Stimulated activated naive CD8-positive, alpha-beta T cell treated with anti-CD3 and anti-CD28 coated beads, Interleukin-15, Interleukin-2, amounts not matched to agents 100 ng/mL and 50 ng/mL, for 24 hours (primary cell): ENCODE results near the gene PPP1R16B.

Source experiments
- H3K27ac Mint-ChIP-seq: one replicate; pipeline ENCODE4 v1.8.0; 2021; ENCODE audit warnings: mild to moderate bottlenecking, mixed read lengths
- H3K27me3 Mint-ChIP-seq: one replicate; pipeline ENCODE4 v1.8.0; 2021; ENCODE audit warnings: mixed read lengths
- H3K36me3 Mint-ChIP-seq: one replicate; pipeline ENCODE4 v1.8.0; 2021; ENCODE audit warnings: low read depth, mixed read lengths
- H3K4me1 Mint-ChIP-seq: one replicate; pipeline ENCODE4 v1.8.0; 2021; ENCODE audit warnings: low read depth, mixed read lengths
- H3K4me3 Mint-ChIP-seq: one replicate; pipeline ENCODE4 v1.8.0; 2021; ENCODE audit warnings: mild to moderate bottlenecking, mixed read lengths
- H3K9me3 Mint-ChIP-seq: one replicate; pipeline ENCODE4 v1.8.0; 2021; ENCODE audit warnings: mixed read lengths

PPP1R16B gene

DNA sequence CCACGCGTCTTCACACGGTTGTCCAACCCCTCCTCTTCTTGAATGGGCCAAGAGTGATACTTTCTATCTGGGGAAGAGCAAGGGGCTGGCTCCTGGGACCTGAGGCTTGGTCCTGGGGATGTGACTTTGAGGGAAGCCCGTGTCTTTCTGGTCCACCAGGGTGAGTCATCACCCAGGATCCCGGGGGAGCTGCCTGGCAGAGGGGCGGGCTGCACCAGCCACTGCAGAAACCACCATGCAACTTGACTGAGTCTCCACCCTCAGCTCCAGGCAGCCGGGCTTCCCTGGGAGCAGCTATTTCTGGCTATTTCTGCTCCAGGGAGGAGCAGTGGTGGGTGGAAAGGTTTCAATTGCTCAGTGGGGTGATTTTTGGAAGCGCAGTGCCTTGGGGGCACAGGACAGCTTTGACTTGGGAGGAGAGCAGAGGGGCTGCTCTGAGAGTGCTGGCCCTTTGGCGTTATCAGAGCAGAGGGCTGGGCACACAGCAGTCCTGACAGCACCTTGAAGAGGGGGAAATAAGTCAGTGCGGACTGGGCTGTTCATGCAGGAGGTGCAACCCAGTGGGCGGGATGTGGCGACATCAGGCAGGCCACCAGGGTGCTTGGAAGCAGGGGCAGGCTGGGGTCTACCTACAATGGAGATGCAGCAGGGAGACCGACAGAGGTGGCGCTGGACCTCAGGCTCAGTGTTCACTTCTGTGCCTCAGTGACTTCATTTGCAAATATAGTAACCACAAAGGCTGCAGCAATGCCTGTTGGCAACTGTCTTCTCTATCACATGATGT is 75.6 kb downstream of the PPP1R16B start:
- Mint-ChIP-seq H3K27ac (peak overlapping the region; percentile 73), H3K4me3 (peak overlapping the region; percentile 45), H3K27me3 (no peaks in the 10 kb centered on the region), H3K36me3 (peaks cover 35% of the 10 kb centered on the region), H3K4me1 (peaks cover 78% of the 10 kb centered on the region), H3K9me3 (no peaks in the 10 kb centered on the region)

DNA sequence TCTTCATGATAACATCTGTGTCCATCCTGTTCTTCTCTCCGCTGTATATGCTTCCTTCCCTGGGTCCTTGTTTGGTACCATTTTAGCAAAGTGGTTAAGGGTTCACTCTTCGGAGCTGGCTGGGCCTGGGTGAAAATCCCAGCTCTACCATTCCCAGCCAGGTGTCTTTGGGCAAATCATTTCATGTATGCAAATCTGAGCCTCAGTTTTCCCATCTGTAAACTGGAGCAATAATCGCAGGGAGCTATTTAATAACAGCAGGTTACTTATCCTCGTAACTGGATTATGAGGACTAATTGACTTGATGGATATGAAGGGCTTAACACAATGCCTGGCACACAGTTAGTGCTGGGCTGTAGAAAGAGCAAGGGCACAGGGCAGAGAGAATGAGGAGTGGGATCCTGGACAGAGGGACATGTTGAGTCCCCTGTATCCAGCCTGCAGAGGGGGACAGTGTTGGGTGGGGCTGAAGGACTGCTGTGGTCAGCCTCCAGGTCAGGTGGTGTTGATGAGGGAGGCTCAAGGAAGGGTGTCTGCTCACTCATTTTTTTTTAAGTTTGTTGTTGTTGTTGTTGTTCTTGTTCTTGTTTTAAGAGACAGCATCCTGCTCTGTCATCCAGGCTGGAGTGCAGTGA is 76.4 kb downstream of the PPP1R16B start:
- H3K9me3 Mint-ChIP-seq = no peaks in the 10 kb centered on the region
- no peak overlapping the region for H3K4me3 Mint-ChIP-seq
- peaks cover 38% of the 10 kb centered on the region for H3K36me3 Mint-ChIP-seq
- H3K27ac Mint-ChIP-seq = peak overlapping the region; percentile 73
- H3K4me1 Mint-ChIP-seq = peaks cover 74% of the 10 kb centered on the region
- no peaks in the 10 kb centered on the region for H3K27me3 Mint-ChIP-seq

DNA sequence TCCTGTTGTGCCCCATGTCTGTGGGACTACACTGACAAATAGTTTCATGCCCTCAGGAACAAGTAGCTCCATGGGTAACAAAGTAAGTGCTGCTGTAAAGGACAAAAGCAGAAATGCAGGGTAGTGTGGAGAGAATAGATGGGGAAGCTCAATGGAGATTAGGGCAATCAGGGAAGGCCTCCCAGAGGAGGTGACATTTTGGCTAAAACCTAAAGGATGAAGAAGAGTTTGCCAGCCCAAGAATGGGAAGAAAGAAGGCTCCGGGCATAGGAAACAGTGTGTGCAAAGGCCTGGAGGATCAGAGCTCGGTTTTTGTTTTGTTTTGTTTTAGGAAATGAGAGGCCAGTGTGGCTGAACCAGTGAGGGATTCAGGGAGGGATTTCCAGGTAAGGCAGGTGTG is 77.1 kb downstream of the PPP1R16B start:
- Mint-ChIP-seq H3K4me3 (no peak overlapping the region), H3K36me3 (peaks cover 43% of the 10 kb centered on the region), H3K9me3 (no peaks in the 10 kb centered on the region), H3K27me3 (no peaks in the 10 kb centered on the region), H3K27ac (peak overlapping the region; percentile 73), H3K4me1 (peaks cover 71% of the 10 kb centered on the region)

DNA sequence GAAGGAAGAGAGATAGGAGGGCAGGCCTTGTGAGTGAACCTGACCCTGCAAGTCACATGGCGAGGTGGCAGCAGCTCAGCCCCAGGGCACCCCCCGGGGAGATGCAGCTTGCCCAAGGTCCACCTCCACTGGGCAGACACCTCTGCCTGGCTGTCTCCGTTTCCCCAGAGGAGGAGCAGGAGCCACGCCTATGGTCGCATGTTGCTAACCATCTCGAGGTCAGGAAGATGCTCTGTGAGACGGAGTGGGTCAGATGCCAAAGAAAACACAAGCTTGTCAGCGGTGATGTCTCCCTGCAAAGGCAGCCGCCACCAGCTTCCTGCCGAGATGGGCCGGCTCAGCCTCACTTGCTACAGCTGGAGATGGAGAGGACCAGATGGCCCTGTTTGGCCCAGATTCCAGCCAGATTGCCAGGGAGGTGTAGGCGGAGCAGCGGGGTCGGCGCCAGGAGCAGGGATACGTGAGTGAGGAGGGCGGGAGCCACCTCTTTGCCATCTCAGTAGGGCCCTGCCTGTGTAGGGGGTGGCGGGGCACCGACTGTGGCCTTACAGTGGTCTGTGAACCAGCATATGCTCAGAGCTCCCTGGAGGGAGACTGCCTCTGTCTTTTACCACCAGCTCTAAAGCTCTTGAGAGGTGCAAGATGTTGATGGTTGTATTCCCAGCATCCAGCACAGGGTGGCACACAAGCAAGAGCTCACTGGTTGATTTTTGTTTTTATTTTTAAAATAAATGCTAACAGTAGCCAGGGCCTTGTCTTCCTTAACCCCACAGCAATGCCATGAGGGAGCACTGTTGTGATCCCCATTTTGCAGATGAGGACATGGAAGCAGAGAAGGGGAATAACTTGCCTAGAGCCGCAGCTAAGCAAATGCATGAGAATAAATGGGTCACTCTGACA is 77.8 kb downstream of the PPP1R16B start:
- H3K4me1 Mint-ChIP-seq = peaks cover 64% of the 10 kb centered on the region
- peaks cover 38% of the 10 kb centered on the region for H3K36me3 Mint-ChIP-seq
- peak overlapping the region; percentile 73 for H3K27ac Mint-ChIP-seq
- no peak overlapping the region for H3K4me3 Mint-ChIP-seq
- H3K9me3 Mint-ChIP-seq = no peaks in the 10 kb centered on the region
- no peaks in the 10 kb centered on the region for H3K27me3 Mint-ChIP-seq

DNA sequence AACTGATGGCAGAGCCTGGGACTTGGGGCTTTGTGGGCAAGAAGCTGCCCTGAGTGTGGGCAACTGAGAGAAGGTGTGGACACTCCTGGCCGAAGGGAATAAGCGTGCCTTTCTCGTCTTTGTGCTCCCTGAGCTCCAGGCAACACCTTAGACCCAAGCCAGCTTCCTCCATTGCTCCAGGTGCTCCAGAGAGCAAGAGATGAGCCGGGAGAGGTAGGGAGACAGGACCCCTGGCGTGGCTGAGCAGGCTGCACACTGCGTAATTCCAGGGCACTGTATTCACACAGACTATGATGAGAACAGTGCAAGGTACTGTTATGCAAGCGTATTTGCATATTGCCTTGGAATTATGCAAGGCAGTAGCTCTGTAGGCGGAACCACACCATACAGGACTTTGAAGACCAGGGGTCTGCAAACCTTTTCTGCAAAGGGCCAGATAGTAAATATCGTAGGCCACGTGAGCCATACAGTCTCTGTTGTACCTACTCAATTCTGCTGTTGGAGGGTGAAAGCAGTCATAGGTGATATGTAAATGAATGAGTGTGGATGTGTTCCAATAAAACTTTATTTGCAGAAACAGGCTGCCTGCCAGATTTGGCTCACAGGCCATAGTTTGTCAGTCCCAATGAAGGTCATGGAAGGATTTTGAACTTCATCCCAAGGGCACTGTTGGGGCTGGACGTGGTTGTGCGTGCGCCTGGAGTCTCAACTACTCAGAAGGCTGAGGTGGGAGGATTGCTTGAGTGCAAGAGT is 78.7 kb downstream of the PPP1R16B start:
- H3K36me3 Mint-ChIP-seq = peaks cover 34% of the 10 kb centered on the region
- no peak overlapping the region for H3K27ac Mint-ChIP-seq
- no peaks in the 10 kb centered on the region for H3K27me3 Mint-ChIP-seq
- no peak overlapping the region for H3K4me3 Mint-ChIP-seq
- H3K4me1 Mint-ChIP-seq = peaks cover 58% of the 10 kb centered on the region
- no peaks in the 10 kb centered on the region for H3K9me3 Mint-ChIP-seq

DNA sequence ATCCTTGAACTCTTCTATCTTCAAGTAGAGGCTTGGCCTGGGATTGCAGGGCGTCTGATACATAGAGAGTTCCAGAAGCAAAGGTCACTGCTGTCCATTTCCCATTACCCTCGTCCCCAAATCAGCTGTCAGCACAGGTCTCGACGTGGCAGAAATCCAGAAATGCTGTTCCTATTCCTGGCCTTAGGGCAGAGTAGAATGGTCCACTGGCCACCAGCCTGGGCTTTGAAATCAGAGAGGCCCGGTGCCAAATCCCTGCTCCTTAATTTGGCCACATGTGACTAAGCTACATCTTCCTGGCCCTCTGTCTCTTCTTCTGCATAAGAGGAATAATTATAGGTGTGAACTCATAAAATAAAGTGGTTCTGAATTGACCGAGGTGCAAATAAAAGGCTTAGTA is 79.9 kb downstream of the PPP1R16B start:
- H3K9me3 Mint-ChIP-seq = no peaks in the 10 kb centered on the region
- H3K27ac Mint-ChIP-seq = no peak overlapping the region
- H3K4me3 Mint-ChIP-seq = no peak overlapping the region
- peaks cover 61% of the 10 kb centered on the region for H3K4me1 Mint-ChIP-seq
- H3K27me3 Mint-ChIP-seq = no peaks in the 10 kb centered on the region
- H3K36me3 Mint-ChIP-seq = peaks cover 35% of the 10 kb centered on the region

DNA sequence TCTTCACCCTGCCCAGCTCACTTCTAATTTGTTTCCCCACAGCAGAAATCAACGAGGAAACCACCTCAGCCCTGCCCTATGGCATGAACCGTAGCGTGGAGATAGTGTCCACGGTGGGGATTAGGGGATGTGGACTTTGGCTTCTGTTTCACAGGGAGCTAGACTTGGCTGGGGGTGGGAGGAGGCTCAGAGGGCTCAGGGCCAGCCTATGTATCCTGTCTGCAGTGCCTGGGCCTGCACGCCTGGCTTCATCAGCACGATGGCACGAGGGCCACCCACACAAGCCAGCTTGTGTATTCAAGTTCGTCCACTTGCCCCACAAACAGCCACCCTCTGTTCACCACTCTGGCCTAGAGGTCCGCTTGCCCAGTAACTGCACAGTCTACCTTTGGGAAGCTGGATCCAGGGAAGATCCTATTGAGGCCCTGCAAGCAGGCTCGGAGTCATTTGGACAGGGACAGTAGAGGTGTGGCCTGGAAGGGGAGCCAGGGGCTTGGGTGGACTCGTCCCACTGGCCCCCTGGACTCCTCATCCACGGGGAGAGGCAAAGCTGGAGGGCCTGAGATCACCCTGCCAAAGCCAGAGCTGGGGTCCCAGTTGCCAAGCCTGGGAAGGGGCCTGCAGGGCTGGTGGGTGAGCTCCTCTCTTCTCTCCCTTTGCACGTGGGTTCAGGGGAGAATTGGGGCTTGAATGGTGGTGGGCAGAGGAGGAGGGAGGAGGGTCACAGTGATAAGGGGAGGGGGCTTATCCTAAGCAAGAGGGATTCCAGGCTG is 82.7 kb downstream of the PPP1R16B start:
- Mint-ChIP-seq H3K9me3 (no peaks in the 10 kb centered on the region), H3K27ac (peak overlapping the region; percentile 16), H3K4me3 (no peak overlapping the region), H3K27me3 (no peaks in the 10 kb centered on the region), H3K36me3 (peaks cover 24% of the 10 kb centered on the region), H3K4me1 (peaks cover 58% of the 10 kb centered on the region)

DNA sequence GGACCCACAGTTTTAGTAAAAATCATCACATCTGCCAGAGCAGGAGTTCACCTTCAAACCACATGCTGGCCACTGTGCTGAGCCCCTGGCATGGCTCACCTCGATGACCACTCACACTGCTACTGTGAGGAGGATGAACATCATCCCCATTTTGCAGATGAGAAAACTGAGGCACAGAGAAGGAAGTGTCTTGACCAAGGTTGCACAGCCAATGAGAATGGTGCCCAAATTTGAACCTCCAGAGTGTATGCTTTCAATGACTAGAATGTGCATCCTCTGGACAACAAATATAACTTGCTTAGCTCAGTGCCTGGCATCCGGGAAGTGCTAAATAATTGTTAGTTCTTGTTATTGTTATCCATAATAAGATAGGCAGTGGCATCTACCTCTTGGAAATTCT is 83.6 kb downstream of the PPP1R16B start:
- Mint-ChIP-seq H3K36me3 (peaks cover 24% of the 10 kb centered on the region), H3K4me1 (peaks cover 61% of the 10 kb centered on the region), H3K27ac (peak overlapping the region; percentile 93), H3K9me3 (no peaks in the 10 kb centered on the region), H3K4me3 (no peak overlapping the region), H3K27me3 (no peaks in the 10 kb centered on the region)

DNA sequence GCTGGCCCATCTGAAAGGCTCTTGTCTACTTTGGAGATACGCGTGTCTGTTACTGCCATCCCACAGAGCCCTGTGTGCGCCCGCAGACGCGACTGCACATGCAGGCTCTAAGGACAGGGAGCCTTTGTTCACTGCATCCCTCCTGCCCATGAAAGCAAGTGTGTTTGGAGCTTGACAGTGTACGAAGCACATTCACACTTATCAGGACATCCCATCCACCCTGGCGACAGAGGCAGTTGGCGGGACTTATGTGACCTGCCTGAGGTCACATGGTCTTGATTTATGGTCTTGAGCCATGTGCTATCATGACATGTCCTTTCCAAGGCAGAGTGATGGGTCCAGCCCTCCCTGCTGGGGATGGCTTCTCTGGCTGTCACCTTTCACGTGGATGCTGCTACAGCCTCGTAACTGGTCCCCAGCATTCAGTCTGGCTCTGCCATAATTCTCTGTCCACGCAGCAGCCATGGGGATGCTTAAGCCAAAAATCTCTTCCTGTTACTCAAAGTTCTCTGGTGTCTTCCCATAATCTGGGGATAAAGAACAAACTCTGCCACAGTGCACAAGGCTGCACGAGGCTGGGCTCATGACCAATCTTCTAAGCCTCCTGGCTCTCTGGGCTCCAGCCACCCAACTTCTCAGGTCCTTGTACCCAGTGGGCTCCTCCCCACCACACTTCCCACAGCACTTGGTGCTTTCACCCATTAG is 84.4 kb downstream of the PPP1R16B start:
- peak overlapping the region; percentile 93 for H3K27ac Mint-ChIP-seq
- H3K9me3 Mint-ChIP-seq = no peaks in the 10 kb centered on the region
- H3K4me1 Mint-ChIP-seq = peaks cover 66% of the 10 kb centered on the region
- H3K4me3 Mint-ChIP-seq = peak overlapping the region; percentile 36
- peaks cover 32% of the 10 kb centered on the region for H3K36me3 Mint-ChIP-seq
- no peaks in the 10 kb centered on the region for H3K27me3 Mint-ChIP-seq

DNA sequence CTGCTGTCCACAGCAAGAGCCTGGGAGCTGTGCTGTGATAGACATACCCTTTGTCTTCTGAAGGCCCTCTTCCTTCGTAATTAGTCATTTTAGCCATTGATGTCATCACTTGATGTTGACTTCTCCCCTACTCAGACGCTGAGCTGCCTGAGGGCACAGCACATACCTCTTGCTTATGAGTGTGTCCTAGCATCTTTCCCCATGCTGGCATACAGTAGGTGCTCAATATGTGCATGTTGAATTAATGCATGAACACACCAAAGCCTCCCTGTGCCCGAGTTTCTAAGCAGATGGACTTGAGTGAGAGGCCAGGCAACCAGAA is 85.0 kb downstream of the PPP1R16B start:
- Mint-ChIP-seq H3K36me3 (peaks cover 36% of the 10 kb centered on the region), H3K27me3 (no peaks in the 10 kb centered on the region), H3K27ac (peak overlapping the region; percentile 93), H3K4me1 (peaks cover 66% of the 10 kb centered on the region), H3K4me3 (peak overlapping the region; percentile 36), H3K9me3 (no peaks in the 10 kb centered on the region)

DNA sequence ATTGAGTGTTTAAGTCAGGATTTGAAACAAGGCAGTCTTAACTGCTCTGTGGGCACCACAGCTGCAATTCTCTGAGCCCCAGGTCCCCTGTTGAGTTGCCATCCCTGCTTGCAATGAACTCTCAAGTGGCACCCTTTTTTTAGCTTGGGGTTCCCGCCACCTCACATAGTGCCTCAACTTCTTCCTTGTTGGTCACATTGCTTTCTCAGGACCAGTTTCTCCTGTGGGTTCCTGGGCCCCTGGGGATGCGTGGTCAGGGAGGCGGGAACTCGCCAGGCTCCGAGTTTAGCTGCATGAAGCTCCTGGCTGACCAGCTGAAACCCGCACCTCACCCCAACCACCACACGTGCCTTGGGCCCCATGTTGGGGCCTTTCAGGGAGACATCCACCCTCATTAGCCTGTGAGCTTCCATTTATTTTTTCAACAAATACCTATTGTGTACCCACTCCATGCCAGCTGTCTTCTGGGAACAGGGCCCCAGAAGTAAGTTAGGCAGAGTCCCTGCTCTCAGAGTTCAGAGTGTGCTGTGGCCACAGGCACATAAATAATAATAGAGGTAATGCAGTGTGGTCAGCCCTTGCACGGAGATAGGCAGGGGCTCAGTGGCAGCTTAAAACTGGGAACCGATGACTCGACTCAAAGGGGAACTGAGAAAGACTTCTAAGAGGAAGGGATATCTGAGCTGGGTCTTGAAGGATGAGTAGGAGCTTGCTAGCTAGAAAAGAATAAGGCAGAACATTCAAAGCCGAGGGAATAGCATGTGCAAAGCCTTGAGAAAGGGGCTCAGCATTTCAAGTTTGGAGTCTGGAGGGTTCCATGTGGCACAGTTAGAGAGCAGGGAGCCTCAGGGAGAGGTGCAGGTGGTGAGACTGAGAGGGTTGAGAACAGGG is 86.8 kb downstream of the PPP1R16B start:
- Mint-ChIP-seq H3K27me3 (no peaks in the 10 kb centered on the region), H3K36me3 (peaks cover 41% of the 10 kb centered on the region), H3K4me1 (peaks cover 63% of the 10 kb centered on the region), H3K27ac (peak overlapping the region; percentile 82), H3K4me3 (no peak overlapping the region), H3K9me3 (no peaks in the 10 kb centered on the region)

DNA sequence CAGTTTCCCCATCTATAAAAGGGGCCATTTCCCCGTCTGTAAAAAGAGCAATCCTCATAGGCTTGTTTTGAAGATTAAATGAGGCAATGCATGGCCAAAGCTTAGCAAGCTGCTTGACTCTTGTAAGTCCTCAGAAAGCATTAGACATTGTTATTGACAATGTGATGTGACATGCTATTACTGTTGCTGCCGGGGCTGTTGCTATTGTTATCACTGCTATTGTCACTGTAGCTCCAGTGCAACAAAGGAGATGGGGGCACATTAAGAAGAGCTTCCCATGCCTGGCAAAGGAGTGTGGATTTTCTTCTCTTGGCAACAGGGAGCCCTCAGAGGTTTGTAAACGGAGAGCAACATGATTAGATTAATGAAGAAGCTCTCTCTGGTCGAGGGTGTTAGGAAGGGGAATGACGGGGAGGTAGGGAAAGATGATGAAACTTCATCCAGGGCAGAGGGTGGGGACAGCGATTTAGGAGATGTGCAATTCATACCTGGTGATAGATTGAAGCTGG is 87.6 kb downstream of the PPP1R16B start:
- Mint-ChIP-seq H3K36me3 (peaks cover 45% of the 10 kb centered on the region), H3K4me1 (peaks cover 63% of the 10 kb centered on the region), H3K4me3 (peak overlapping the region; percentile 24), H3K27me3 (no peaks in the 10 kb centered on the region), H3K9me3 (no peaks in the 10 kb centered on the region), H3K27ac (peak overlapping the region; percentile 82)
